WTC11 (cell line): ENCODE measurements around the gene ATP13A1.

Source experiments
- ATF3 ChIP-seq: sonication (generic); formaldehyde crosslinking; conservative IDR thresholded peaks from 2 replicates; pipeline ENCODE4 v1.8.1; 2022; ENCODE audit warnings: mild to moderate bottlenecking, missing genetic modification reagents
- CTCF ChIP-seq: fragments of 200-600 bp; IDR thresholded peaks from 2 replicates; pipeline ENCODE4 v1.8.0; 2022; ENCODE audit warnings: antibody characterized with exemption
- TCF7 ChIP-seq: sonication (generic); formaldehyde crosslinking; IDR thresholded peaks from 2 replicates; pipeline ENCODE4 v1.8.0; 2022; ENCODE audit warnings: mild to moderate bottlenecking, low read depth, missing genetic modification reagents, moderate library complexity
- TEAD4 ChIP-seq: sonication (generic); formaldehyde crosslinking; IDR thresholded peaks from 2 replicates; pipeline ENCODE4 v1.8.0; 2022; ENCODE audit warnings: mild to moderate bottlenecking, missing genetic modification reagents
- USF2 ChIP-seq: sonication (generic); formaldehyde crosslinking; IDR thresholded peaks from 2 replicates; pipeline ENCODE4 v1.8.1; 2023; ENCODE audit warnings: mild to moderate bottlenecking, missing genetic modification reagents, moderate library complexity

GRCh38 chr19:19677579-19677978, 14.1 kb upstream of the ATP13A1 start:
- TF ChIP-seq CTCF = no peak
- TF ChIP-seq TEAD4 = no peak
- no peak for TF ChIP-seq TCF7 (CRISPR knock-in tag)
- TF ChIP-seq USF2 (CRISPR knock-in tag) = no peak
- TF ChIP-seq ATF3 (CRISPR knock-in tag) = no peak
